ENCODE data around the gene FGD1.

Gene FGD1

DNA sequence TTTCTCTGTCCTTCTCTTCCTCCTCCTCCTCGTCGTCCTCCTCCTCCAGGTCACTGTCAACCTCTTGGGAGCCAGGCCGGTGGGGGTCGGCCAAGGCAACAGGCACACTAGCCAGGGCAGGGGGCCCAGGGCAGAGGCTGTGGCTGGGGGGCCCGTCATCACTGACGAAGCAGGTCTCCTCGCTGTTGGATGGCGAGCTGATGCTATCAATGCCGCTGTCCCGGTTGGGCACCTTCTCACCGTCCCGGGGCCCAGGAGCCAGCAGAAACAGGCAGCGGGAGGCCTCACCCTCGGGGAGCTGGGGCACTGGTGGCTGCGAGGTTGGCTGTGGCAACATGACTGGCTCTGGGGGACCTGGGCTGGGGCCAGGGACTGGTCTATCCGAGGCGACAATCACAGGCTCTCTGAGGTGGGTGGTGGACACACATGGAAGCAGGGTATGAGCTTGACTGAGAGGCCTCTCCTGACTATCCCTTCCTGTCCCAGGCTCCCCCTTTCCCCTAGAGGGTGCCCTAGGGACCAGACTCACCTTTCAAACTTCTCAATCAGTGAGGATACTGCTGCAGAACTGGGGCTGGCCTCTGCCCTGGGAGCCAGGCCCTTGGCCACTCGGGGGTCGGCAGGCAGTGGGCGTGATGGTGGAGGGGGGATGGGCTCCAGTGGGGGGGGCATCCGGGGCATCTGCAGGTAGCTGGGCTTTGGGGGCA, 25.8 kb downstream of the FGD1 start:
- DNase-seq, result no peak

DNA sequence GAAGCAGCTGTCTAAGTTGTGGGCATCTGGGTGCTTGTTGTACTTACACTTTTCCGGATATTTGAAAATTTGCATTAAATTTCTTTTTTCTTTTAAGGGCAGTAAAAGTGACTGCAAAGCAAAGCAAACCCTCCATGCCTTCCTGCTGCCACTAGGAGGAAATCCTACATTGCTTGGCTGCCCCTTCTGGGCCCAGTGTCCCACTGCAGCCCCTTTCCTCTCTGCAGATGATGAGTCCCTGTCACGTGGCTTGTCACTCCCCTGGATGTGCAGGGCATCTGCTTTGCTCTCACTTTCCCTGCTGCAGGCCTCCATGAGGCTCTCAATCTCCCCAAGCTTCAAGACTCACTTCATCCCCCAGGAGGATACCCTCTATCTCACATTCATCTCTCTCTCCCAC, 43.1 kb downstream of the FGD1 start:
- DNase-seq, result no peak

DNA sequence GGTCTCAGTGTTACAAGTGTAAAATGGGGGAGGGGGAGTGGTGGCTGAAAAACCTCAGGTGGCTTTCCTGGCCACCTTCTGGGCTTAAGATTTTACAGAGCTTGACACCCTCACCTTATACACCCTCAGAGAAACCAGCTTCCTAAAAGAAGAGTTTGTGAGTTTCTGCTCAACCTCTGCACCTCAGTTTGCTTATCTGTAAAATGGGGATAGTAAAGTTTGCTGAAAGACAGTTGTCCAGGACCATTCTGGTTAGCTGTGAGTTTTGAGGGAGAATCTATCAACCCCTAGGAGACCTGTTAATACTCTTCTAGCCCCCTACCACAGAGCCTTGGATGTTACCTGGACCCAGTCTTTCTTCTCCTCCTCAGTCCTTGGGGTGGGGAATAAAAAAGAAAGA, 46.1 kb downstream of the FGD1 start:
- no peak for DNase-seq

DNA sequence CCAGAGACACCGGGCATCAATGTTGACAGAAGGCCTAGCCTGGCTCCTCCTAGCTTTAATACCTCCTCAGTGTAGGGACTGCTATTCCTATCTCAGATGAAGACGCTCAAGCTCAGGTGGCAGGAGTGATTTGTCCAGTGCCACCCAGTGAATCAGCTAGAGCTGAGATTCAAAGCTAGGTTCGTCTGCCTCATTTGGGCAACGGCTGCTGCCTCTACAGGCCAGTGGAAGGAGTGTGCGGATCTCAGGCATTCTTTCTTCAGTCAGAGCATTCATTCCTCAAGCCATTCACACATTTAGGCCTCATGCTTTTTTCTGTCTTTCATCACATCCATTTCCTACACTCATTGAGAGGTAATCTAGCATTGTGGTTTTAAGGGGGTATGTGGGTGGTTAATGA, 48.6 kb downstream of the FGD1 start:
- peak; percentile 43 for DNase-seq

DNA sequence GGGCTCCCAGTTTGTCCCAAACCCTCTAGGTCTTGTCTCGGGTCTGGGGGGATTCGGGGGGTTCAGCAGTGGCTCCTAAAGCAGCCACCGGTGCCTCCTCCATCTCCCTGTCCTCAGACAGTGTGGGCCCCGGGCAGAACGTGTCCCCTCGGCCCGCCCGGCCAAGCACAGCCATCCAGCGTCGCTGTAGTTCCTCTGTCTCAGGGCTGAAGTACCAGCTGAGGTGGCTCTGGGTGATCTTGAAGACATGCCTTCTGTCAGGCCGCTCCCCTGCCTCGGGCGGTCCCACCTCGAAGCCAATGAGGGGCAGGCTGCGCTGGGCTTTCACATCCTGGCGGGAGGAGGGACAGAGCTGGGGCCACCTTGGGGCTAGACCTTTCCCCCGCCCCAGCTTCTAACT, 50.0 kb downstream of the FGD1 start:
- DNase-seq, result no peak

DNA sequence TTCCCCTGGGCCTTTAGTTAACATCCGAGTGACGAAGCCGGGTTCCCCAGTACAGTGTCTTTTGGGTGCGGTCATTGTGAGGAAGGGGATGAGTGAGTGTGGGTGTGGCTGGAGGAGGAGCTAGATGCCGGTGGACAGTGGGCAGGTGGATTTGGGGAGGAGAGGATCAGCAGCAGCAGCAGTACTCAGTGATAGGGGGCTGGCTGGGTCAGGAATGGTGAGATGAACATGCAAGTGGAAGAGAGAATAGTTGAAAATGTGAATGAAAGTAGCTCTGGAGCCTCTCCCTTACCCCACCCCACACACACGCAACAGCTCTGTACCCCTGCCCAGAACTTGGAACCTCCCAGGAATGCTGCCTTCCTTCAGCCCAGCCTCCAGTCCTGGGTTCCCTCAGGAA, 51.3 kb downstream of the FGD1 start:
- no peak for DNase-seq

DNA sequence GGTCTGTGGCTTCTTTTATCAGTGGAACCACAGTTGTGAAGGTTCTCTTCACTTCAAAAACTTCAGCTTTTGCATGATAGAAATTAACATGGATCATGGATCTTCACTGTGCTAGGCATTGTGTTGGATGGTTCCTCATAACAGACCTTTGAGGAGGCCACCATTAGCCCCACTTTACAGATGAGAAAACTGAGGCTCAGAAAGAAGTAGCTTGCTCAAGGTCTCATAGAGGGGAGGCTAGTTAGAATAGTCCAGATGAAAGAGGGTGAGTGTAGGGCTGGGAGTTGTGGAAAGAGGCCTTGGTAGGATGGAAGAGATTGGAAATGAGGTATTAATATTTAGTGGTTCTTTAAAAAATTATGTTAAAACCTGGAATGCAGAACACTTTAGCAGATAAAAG, 53.2 kb downstream of the FGD1 start:
- no peak for DNase-seq

DNA sequence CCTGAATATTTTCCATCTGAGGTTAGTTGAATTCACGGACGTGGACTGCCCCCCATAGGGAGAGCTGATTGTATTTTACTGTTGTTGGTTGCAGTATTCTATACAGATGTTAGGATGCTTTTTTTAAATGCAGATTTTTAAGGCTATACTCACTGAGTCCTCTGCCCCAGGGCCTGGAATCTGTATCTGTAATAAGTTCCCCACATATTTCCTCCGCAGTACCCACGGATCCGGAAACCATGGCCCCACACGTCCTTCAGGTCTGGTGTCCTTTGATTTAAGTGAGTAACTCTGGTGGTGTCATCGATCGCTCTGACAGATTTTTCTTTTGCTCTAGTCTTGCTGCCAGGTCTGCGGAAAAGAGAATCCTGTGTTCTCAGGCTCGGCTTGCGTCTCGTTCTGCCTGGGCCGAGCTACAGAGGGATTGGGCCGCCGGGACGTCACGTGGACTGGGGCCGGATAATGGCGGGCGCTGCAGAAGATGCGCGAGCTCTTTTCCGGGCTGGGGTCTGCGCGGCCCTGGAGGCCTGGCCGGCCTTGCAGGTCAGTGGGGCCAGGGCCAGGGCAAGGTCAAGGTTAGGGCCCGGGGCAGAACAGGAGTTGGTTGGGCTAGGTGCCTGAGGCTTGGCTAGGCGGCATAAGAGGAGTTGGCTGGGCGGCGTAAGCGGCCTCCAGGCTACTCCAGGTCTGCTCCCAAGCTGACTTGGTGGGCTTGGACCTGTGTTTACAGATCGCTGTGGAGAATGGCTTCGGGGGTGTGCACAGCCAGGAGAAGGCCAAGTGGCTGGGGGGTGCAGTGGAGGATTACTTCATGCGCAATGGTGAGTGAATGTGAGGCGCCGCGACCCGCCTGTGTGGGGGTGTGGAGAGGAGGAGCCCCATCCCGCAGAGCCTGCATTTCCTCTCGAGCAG, 55.8 kb downstream of the FGD1 start, which contains the start of gene TSR2:
TSS of gene TSR2 (plus strand) at position 445 of the 912 bp plus-strand sequence. CDS start at position 463, 18 bp downstream.
- peak; percentile 41 for DNase-seq

DNA sequence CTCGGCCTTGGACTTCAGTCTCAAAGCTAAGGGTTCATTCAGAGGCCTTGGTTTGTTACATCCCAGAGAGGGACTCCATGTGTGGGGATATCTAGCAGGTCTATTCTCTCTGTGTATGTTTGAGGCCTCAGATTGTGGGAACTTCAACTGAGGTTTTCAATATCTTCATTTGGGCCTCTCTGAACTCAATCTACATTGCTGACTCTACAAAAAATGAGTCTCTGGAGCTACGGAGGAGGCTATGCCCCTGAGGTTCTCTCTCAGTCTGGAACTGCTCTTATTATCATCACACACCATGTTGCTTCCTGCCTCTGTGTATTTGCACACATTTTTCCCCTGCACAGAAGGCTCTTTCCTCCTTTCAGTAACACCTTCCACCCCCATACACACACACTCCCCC, 60.9 kb downstream of the FGD1 start:
- DNase-seq, result no peak

DNA sequence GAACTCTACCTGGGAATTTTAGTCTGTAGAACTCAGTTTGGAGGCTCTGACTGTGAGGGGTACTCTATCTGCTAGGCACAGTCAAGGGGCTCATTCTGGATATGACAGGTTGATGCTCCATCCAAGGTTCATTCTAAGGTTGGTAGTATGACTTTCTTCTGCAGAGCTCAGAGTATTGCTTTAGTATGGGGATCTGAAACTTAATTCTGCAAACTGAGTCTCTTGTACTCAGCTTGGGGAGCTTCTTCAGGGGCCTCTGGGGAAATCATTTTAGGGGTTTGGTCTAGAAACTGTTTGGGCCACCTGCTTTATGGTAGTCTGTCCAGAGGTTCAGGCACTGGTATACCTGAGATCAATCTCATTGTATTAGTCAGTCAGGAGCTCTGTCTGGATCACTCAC, 65.5 kb downstream of the FGD1 start:
- DNase-seq, result no peak

DNA sequence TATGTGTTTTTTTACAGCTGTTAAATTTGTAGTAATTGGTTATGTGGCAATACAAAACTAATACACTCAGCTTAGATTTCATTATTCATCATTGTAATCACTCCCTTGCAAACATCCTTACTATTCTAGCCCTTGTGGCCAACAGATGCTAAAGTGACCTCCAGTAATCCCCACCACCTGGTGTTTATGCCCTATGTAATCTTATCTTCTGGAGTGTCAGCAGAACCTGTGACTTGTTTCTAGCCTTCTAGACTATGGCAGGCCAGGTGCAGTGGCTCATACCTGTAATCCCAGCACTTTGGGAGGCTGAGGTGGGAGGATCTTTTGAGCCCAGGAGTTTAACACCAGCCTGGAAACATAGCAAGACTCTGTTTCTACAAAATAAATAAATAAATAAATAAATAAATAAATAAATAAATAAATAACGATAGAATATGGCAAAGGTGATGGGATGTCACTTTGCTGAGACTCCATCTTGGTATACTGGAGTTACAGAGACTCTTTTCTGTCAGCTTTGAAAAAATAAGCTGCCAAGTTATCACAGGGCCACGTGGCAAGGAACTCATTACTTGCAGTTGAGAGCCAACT, 68.1 kb downstream of the FGD1 start:
- no peak for DNase-seq

DNA sequence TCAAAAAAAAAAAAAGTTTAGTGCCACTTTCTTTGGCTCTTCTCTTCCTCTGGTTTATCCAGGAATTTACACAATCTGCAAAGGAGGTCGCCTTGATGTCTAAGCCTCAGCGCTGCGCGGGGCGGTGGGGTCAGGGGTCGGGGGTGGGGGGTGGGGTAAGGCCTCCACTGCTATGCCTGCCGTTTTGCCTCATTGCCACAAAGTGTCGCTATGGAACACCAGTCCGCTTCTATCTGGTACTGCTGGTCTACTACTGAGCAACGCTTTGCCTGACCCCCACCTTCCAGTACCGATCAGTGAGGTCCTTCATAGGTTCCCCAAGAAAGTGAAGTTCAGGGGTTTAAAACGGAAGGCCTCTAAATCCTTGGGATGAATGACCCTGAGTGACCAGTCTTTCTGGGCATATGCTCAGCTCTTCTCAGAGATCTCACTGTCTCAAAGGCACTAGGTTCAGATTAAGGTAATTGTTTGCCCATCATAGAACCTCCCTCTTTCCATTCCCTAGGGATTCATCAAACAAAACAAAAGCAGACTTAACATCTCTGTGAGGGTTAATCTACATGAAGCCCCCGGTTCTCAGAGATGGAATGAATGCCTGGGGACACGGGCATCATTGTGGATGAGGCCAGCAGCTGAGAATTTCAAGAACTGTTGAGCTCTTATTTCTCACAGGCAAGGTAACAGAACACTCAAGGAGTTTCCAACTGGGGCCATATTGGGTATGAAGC, 72.7 kb downstream of the FGD1 start:
- no peak for DNase-seq

DNA sequence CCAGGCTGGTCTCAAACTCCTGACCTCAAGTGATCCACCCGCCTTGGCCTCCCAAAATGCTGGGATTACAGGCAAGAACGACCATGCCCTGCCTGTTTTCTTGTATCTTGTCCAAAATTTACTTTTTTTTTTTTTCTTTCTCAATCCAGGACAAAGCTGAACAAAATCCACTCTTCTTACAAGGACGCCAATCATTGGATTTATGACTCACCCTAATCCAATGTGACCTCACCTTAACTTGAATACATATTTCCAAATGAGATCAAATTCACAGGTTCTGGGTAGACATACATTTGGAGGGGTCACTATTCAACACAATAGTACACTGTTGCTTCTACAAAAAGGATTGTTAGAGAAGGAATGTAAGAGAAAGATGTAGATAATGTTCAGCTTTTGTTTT, 73.9 kb downstream of the FGD1 start:
- no peak for DNase-seq

DNA sequence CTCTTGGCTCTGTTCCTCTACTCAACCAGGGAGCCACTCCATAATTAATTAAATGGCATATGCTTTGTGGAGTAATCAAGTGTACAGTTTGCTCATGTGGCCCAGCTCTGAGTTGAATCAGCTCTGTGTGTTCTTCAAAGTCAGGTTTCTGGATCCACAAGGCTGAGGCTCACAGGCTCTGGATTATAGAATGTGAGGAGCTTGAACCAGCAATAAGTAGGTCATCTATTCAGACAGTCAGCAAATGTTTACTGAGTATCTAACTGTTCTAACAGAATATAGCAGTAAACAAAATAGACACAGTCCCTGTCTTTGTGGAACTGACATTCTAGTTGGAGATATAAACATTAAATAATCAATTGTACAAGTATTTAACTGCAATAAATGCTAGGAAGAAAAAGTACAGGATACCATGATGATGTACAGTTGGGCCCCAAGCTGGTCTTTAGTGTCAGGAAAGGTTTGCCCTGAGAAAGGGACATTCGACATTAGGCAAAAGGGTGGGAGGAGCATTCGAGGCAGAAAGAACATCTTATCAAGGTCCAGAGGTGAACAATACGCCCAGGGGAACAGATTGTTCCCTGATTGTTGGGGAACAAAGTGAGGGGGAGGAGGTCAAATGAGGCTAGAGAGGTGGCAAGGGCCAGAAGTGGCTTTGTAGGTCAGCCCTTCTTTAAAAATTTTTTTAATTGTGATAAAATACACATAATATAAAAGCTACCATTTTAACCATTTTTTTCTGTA, 76.3 kb downstream of the FGD1 start:
- DNase-seq, result no peak

DNA sequence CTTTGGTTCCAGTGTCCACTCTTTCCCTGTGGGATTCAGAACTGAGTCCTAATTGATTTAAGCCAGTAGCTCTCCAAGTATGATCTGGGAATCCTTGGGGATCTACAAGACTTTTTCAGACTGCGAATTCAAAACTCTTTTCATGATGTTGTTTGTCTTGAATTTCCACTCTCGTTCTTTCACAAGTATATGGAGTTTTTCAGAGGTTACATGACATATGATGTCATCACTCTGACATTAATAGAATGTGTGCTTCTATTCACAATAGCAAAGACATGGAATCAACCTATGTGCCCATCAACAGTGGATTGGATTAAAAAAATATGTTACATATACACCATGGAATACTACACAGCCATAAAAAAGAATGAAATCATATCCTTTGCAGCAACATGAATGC, 79.1 kb downstream of the FGD1 start:
- no peak for DNase-seq

DNA sequence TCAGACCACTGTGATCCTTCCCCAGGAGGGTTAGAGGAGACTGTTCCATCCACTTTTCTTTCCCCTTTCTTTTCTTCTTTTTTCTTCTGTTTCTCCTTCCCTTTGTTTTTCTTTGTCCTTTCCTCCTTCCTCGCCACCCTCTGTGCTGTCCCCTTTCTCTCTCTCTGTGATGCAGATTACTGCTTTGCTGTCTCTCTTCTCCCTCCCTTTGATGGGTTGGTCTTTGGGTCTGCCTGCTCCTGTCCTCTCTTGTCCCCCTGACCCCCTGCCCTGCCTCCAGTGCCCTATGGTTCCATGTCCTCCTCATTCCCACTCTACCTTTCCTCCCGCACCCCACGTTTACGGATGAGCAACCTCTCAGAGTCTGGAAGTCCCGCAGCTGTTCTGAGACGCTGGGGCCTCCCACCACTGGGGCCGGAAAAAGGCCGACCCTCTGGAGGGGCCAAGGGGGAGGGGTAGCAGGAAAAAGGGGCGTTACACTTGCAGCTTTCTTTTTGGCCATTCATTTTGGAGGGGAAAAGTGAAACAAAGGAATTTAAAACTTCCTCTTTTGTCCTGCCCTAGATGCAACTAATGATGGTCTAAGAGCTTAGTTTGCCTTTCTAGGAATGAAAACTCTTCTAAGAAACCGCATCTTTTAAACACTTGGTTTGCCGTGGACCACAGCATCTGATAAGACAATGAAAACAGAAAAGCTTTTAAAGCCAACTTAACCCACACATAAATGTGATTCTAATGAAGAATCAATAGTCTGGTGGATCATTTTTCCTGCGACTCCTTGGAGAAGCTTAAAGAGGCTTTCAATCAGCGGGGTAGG, 80.3 kb downstream of the FGD1 start:
- DNase-seq, result no peak

DNA sequence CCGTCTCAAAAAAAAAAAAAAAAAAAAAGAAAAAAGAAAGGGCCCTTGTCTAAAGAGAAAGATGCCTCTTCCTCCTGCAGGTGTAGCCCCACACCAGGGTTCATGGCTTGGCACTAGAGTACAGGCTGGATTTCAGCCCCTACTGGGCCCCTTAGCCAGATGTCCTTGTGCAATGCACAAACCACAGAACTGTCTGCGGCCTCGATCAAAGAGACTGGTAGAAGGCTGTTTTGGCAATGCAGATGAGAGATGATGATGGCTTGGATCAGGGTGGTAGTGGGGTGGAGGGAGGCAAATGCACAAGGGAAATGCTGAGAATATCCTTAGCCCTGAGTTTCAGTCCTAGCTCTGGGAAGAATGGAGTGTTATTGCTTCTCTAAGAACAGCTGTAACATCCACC, 82.3 kb downstream of the FGD1 start:
- no peak for DNase-seq

DNA sequence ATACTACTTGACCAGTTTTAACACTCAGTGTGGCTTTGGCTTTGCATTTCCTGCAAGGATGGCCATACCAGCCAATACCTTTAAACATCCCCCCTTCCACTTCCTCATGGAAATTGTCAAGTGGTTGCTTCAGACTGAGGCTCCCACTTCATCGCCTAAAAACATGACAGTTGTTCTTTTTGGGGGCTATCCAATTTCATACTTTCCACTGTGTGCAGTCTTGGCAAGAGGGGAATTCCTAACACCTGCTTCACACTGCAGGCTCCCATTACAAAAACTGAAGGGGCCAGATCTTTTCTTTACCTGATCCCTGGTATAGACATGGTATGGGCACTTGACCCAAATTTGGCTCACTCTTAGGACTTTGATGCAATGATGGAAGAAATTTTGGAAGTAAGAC, 84.3 kb downstream of the FGD1 start:
- no peak for DNase-seq

DNA sequence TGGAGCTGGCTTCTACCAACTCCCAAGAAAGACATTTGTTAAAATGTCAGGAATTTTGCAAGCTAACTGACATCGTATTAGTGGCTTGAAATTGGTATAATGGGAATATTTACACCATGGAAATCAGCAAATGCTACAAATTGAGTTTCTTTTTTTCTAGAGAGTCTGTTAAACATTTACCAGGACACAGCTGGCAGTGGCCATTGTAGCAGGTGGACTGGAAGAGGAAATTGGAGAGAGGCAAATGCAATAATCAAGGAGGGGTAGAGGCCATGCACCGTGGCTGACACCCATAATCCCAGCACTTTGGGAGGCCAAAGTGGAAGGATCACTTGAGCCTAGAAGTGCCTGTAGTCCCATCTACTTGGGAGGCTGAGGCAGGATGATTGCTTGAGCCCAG, 88.8 kb downstream of the FGD1 start:
- DNase-seq, result no peak

DNA sequence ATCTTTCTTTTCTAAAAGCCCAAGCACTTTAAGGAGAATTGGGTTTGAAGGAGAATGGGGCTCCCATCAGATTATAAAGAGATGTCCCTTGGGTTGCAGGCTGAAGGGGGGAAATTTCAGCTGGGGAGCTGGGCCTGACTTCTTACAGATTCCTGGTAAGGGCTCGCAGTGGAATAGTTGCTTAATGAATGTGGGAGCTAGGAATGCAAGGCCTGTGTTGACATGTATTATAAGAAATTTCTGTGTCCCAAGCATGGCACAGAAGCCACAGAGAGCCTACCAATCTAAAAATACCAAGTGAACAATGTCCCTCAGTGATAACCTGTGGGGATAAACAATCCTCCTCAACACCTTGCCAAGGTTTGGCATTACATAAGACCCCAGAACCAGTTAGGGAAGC, 98.9 kb downstream of the FGD1 start:
- no peak for DNase-seq

Measured in 8988T (cell line).